D721Med (cell line): ENCODE data around the gene CIITA.
A peak's percentile ranks its signal among the peaks of the same experiment; 100 is the strongest.

Experiments used
- DNase-seq: peaks from one replicate; pipeline ENCODE4 v3.0.0; 2011; ENCODE audit warnings: low spot score; ENCODE audit not compliant: insufficient read length
- FAIRE-seq: peaks from 2 replicates; lab custom pipeline; 2011; peaks lifted over from hg19 to GRCh38; lab: Jason Lieb, UNC
- TF ChIP-seq, protein P1 (sequence below): IDR thresholded peaks from 2 replicates; pipeline ENCODE4 v1.5.1; 2012; ENCODE audit warnings: mild to moderate bottlenecking, control low read depth; ENCODE audit not compliant: insufficient read depth; ENCODE audit errors: missing control alignments

Gene CIITA

DNA sequence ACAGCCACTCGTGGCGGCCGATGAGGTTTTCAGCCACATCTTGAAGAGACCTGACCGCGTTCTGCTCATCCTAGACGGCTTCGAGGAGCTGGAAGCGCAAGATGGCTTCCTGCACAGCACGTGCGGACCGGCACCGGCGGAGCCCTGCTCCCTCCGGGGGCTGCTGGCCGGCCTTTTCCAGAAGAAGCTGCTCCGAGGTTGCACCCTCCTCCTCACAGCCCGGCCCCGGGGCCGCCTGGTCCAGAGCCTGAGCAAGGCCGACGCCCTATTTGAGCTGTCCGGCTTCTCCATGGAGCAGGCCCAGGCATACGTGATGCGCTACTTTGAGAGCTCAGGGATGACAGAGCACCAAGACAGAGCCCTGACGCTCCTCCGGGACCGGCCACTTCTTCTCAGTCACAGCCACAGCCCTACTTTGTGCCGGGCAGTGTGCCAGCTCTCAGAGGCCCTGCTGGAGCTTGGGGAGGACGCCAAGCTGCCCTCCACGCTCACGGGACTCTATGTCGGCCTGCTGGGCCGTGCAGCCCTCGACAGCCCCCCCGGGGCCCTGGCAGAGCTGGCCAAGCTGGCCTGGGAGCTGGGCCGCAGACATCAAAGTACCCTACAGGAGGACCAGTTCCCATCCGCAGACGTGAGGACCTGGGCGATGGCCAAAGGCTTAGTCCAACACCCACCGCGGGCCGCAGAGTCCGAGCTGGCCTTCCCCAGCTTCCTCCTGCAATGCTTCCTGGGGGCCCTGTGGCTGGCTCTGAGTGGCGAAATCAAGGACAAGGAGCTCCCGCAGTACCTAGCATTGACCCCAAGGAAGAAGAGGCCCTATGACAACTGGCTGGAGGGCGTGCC is 30.1 kb downstream of the CIITA start:
- DNase-seq (no peak), FAIRE-seq (no peak)
- TF ChIP-seq, protein P1, sequence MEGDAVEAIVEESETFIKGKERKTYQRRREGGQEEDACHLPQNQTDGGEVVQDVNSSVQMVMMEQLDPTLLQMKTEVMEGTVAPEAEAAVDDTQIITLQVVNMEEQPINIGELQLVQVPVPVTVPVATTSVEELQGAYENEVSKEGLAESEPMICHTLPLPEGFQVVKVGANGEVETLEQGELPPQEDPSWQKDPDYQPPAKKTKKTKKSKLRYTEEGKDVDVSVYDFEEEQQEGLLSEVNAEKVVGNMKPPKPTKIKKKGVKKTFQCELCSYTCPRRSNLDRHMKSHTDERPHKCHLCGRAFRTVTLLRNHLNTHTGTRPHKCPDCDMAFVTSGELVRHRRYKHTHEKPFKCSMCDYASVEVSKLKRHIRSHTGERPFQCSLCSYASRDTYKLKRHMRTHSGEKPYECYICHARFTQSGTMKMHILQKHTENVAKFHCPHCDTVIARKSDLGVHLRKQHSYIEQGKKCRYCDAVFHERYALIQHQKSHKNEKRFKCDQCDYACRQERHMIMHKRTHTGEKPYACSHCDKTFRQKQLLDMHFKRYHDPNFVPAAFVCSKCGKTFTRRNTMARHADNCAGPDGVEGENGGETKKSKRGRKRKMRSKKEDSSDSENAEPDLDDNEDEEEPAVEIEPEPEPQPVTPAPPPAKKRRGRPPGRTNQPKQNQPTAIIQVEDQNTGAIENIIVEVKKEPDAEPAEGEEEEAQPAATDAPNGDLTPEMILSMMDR = no peak

GRCh38 chr16:10907757-10908045 is 30.7 kb downstream of the CIITA start:
- TF ChIP-seq, protein P1 = no peak
- FAIRE-seq (no peak), DNase-seq (no peak)

- no peak for FAIRE-seq
- DNase-seq = no peak
- TF ChIP-seq, protein P1 = no peak
Observed at GRCh38 chr16:10911267-10911666, 34.3 kb downstream of the CIITA start.

DNA sequence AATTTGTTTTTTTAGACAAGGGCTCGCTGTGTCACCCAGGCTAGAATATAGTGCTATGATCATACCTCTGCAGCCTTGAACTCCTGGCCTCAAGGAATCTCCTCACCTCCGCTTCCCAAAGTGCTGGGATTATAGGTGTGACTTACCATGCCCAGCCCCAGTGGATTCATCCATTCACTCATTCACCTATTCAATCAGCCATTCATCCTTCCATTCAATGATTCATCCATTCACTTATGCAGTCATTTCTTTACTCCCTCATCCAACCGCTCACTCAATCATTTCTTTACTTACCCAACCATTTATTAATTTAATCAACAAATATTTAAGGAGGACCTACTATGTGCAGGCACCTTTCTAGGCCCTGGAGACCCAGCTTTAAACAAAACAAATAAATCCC is 39.5 kb downstream of the CIITA start:
- TF ChIP-seq, protein P1 = no peak
- no peak for FAIRE-seq
- no peak for DNase-seq

GRCh38 chr16:10918294-10919002 is 41.4 kb downstream of the CIITA start:
- FAIRE-seq (no peak), DNase-seq (peak; percentile 70)
- TF ChIP-seq, protein P1 = peak; percentile 93

GRCh38 chr16:10919003-10919351 is 42.0 kb downstream of the CIITA start:
- no peak for DNase-seq
- TF ChIP-seq, protein P1 = no peak
- no peak for FAIRE-seq
